GM20431 (cell line): ENCODE data around the gene NCOR2.

Experiments used
- in situ Hi-C: fragments of 300-500 bp; cut with MseI, MboI; formaldehyde crosslinking; loops from one replicate; pipeline ENCODE4 v1.15.0; 2020; ENCODE audit warnings: low sequenced_read_pairs; ENCODE audit not compliant: unreplicated experiment

NCOR2 gene

DNA sequence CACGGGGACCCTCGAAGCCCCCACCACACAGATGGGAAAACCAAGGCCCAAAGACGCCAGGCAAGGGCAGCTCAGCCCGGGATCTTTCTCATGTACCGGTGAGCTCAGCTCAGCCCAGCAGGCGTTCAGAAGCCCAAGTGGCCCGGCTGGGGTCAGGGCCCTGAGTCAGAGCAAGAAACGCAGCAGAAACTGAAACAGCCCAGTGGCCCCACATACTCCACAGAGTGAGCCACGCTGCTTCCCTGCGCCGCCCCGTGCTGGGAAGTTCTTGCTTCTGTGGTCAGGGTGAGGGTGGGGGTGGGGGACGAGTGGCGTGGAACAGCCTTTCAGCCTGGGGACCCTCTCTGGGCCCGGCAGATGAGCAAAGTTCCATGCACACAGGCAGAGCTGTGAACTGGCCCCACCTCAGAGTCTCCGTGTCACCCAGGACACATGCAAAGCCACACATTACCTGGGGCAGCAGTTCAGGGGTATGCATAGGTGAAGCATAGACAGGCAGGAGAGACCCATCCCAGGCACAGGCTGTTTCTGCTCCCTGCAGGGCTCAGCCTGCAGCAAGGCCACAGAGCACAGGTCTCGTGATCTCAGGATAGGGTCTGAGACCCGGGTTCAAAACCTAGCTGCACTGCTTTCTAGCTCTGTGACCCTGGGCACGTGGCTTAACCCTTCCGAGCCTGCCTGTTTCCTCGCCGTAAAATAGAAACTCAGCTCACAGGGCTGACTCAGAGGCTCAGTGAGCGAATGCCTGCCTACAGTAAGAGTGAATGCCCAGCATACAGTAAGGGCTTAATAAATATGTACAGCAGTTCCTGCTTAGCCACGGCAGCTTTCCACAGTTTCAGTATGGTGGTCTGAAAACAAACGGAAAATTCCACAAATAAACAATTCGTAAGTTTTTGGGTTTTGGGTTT is 21.6 kb downstream of the NCOR2 start:
- in situ Hi-C loops, result no loop called here

GRCh38 chr12:124544983-124545382 is 22.4 kb downstream of the NCOR2 start:
- in situ Hi-C loops, result no loop called here

DNA sequence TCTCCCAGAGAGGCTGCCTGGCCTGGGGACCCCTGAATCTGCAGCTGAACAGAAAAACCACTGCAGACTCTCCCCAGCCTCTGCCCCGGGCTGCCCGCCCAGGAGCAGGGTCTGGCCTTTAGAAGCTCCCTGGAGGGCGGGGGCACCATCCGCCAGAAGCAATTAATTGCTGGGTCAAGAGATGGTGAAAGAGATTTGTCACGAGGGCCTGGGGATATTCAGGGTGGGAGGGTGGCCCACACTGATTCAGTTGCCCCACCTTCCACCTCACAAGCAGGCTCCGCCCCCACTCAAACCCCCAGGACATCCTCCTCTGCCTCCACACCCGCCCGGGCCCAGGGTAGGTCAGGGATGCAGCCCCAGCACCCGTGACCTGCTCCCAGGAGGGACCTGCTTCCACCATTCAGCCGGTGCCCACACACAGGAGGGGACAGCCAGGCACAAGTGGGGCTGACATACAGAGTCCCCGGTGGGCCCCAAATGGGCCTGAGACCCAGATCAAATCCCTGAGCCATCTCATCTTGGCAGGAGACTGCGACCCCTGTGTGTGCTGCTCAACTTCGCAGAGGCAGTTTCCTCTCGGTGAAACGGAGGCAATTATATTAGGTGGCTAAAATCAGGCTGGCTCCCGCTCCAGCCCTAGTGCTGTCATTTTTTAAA is 23.0 kb downstream of the NCOR2 start:
- in situ Hi-C loops, result no loop called here

- in situ Hi-C loops, result no loop called here
These were observed 23.7 kb downstream of the NCOR2 start for GRCh38 chr12:124543590-124544310.

- in situ Hi-C loops, result no loop called here
These were observed 24.3 kb downstream of the NCOR2 start for GRCh38 chr12:124543052-124543589.

DNA sequence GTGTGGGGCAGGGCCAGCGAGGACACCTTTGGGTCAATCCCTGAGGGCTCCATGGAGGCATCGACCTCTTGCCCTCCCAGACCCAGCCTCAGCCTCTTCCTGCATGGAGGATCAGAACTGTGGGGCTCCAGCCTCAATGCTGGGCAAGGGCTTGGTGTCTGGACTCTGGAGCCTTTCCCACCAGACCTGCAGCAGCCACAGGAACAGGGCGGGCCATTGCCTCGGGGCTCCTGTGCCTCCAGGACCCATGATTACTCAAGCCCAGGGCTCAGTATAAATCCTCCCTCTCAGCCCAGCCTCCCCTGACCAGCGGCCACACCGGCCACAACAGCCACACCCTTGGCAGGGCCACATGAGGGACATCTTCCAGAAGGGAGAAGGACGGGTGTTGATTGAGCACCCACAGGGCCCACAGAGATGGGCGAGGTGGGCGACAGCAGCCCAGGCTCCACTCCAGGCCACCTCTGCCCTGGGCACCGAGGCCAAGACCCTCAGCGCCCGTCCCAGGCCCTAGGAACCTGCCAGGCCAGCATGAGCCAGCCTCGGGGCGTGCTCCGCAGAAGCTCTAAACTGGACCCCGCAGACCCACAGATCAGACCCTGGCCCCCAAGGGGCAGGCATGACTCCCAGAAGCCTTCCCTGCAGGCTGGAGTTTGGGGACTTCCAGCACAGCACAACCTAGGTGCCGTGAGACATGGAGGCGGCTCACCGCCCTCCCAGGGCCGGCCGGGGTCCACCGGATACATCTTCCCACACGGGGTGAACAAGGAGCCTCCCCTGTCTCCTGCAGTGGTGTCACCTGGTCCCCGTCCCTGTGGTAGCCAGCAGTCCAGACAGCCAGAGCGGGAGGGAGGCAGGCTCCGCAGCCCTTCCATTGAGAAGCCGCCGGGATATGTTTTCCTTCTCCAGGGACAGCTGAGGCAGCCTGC is 25.1 kb downstream of the NCOR2 start:
- in situ Hi-C loops, result no loop called here

DNA sequence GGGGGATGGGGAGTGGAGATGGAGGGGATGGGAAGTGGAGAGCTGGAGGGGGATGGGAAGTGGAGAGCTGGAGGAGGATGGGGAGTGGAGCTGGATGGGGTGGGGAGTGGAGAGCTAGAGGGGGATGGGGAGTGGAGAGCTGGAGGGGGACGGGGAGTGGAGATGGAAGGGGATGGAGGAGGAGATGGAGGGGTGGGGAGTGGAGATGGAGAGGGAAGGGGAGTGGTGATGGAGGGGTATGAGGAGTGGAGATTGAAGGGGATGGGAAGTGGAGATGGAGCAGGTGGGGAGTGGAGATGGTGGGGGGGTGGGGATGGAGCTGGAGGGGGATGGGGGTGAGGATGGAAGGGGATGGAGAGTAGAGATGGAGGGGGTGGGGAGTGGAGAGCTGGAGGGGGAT is 26.1 kb downstream of the NCOR2 start:
- in situ Hi-C loops, result no loop called here

DNA sequence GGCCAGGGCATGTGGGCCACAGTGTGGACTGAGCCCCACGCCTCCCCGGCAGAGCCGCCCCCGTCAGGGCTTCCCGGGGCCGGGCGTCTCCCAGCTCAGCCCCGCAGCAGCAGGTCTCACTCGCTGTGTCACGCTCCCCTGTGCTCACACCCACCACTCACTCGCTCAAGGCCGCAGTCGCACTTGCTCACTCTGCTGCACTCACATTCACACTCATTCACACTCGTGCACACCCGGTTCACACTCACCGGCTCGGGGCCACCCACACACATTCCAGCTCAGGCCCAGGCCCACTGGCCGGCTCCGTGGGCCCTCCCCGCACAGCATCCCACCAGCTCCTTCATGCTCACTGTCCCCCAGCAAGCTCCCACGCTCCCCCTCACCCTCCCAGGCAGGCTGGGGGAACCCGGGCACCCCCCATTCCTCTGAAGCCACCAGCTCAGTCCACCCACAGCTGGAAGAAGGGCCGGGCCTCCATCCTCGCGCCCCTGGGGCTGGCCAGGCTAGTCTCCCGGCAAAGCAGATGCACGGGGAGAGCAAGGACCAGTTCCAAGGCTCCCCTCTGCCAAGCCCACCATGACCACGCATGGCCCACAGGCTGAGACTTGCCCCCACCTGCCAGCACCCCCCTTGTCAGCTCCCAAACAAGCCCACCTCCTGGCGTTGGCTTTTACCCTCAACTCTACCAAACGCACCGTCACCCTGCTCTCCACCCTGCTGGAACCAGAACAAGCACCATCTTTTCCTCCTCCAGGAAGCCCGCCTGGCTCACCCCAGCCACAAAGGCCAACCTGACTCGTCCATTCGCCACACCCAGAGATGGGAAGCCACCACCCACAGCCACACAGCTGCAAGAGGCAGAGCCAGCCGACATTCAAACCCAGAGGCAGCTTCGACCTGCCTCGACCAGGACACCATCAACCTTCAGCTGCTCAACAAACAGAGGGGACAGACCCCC is 28.0 kb downstream of the NCOR2 start:
- in situ Hi-C loops, result no loop called here

DNA sequence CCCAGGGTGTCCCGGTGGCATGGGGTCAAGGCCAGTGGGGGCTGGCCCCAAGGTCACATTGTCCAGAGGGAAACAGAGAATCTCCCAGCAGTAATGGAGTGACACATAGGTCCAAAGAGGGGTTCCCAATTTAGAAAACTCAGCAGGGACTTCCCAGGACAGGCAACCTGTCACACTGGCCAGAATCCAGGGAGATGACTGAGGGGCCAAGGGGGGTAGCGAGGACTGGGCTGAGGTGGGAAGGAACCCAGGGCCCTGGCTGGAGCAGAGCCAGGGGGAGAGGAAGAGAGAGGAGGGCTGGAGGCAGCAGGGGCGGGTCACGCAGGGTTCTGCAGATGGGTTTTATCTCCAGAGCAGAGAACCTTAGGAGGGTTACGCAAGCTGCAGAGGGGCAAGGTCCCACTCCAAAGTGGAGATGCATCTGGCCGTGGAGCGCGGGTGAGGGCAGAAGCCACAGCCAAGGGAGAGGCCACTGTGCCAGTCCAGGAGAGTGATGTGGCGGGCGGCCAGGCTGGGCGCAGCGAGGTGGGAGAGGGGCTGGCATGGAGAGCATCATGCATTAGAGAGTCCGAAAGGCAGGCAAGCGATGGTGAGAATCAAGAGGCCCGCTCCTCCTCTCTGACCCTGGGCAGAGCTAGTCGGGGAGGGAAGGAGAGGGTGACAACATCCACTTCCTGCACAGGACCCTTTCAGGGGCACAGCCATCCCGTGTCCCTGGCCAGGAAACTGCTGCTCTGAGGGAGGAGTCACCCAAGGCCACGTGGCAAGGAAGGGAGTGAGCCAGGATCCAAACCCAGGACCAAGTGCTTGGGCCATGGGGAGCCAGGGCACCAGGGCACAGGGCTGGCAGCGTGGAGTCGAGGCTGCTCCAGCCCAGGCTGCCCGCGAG is 29.0 kb downstream of the NCOR2 start:
- in situ Hi-C loops, result no loop called here

GRCh38 chr12:124537525-124538193 is 29.8 kb downstream of the NCOR2 start:
- in situ Hi-C loops, result no loop called here

- in situ Hi-C loops, result no loop called here
These were observed 30.8 kb downstream of the NCOR2 start for GRCh38 chr12:124536641-124537040.

DNA sequence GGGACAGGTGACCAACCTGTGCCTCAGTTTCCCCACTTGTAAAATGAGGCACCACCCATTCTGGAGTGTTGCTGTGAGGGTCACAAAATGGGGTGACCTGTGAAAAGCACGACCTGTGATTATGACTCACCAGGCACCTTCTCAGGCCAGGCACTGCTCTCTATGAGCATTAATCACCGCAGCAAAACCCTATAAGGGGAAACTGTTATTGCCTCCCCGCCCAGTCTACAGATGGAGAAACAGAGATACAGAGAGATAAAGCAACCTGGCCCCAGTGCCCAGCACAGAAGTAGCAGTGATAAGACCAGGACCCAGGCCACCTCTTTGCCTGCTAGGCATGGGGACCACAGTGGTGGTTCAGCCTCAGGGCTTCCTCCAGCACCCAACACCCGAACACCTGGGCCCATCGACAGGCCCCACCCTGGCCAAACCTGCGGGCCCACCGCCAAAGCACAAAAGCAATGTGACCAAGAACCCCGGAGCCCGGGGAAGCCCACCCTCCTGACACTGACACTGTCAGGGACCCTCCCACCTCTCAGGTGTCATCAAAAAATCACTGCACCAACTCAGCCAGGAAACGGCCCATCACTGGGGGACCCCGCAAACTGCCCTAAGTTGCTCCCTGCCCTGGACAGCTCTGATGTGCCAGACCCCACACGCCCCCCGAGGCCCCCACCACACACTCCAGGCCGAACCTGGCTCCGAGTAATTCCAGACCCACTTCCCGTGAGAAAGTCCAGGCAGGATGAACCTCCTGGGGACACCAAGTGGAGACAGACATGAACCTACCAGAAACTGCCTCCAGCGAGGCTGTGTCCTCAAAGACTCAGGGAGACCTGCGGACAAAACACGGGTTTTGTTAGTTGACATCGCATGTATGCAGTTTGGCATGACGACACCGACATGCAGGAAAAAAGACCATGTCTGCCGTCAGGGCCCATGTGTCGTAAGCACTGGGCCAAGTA is 32.4 kb downstream of the NCOR2 start:
- in situ Hi-C loops, result no loop called here

DNA sequence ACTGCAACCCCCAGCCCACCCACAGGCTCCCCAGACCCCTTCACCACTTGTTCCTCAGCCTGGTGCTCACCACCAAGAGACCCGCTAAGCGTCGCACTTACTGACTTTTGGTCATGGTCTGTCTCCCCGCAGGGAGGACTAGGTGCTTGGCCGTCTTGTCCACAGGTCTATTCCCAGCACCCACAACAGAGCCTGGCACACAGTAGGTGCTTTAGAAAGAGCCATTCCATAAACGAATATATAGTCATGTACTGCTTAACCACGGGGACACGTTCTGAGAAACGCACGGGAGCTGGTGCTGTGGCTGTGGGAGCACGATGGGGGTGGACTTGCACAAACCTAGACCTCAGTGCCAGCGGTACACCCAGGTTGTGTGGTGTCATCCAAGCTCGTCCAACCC is 34.0 kb downstream of the NCOR2 start:
- in situ Hi-C loops, result no loop called here

- in situ Hi-C loops, result no loop called here
These were observed 34.4 kb downstream of the NCOR2 start for GRCh38 chr12:124532967-124533366.

GRCh38 chr12:124532331-124532750 is 35.1 kb downstream of the NCOR2 start:
- in situ Hi-C loops, result no loop called here

DNA sequence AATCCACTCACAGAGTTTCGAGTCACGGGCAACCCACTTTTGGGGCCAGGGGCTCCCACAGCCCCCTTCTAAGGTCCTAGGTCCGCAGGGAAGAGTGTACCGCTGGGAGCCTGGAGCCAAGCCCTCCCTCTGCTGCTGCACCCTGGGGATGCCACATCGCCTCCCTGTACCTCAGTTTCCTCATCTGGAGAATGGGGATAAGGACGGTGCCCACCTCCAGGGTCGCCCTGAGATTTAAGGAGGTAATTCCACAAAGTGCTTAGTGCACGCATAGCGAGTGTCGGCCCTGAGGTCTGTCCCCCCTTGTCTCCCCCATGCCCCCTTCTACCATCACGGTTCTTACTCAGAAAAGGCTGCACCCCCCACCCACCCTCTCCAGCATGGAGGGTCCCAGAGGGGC is 35.5 kb downstream of the NCOR2 start:
- in situ Hi-C loops, result no loop called here
